Smooth muscle cell (in vitro differentiated cells): ENCODE results near the gene TACC2. TPM values are rescaled to one million over a fixed set of nuclear protein-coding genes. Genes with fewer than 3 reads are reported as not detected.

ENCODE experiments used
- DNase-seq: peaks from one replicate; lab custom pipeline; 2025; ENCODE audit not compliant: unreplicated experiment; lab: John Stamatoyannopoulos, UW
- H2AFZ ChIP-seq: fragments of 200-600 bp; sonication (generic); 2 replicates; pipeline ENCODE4 v1.6.0; 2016; ENCODE audit warnings: antibody characterized with exemption, low read depth, mild to moderate bottlenecking
- H3F3A ChIP-seq: fragments of 200-600 bp; sonication (generic); 2 replicates; pipeline ENCODE4 v1.6.0; 2017; ENCODE audit warnings: antibody characterized with exemption, low read depth
- H3K27ac ChIP-seq: fragments of 200-600 bp; sonication (generic); 2 replicates; pipeline ENCODE4 v1.5.1; 2016; ENCODE audit warnings: low read depth, mild to moderate bottlenecking
- H3K27me3 ChIP-seq: fragments of 200-600 bp; sonication (generic); 2 replicates; pipeline ENCODE4 v1.6.1; 2016; ENCODE audit warnings: low read depth, mild to moderate bottlenecking
- H3K36me3 ChIP-seq: fragments of 200-600 bp; sonication (generic); 2 replicates; pipeline ENCODE4 v1.5.1; 2016; ENCODE audit warnings: low read depth
- H3K4me1 ChIP-seq: fragments of 200-600 bp; sonication (generic); 2 replicates; pipeline ENCODE4 v1.5.1; 2016; ENCODE audit warnings: low read depth
- H3K4me2 ChIP-seq: fragments of 200-600 bp; sonication (generic); 2 replicates; pipeline ENCODE4 v1.6.0; 2016; ENCODE audit warnings: mild to moderate bottlenecking
- H3K4me3 ChIP-seq: fragments of 200-600 bp; sonication (generic); 2 replicates; pipeline ENCODE4 v1.5.1; 2016; ENCODE audit warnings: mild to moderate bottlenecking
- H3K79me2 ChIP-seq: fragments of 200-600 bp; sonication (generic); 2 replicates; pipeline ENCODE4 v1.6.0; 2016; ENCODE audit warnings: low read depth, mild to moderate bottlenecking
- H3K9ac ChIP-seq: fragments of 200-600 bp; sonication (generic); 2 replicates; pipeline ENCODE4 v1.6.0; 2016; ENCODE audit warnings: low read depth
- H3K9me3 ChIP-seq: fragments of 200-600 bp; sonication (generic); replicated peaks from 2 replicates; pipeline ENCODE4 v1.5.1; 2016; ENCODE audit warnings: low read depth
- H4K20me1 ChIP-seq: fragments of 200-600 bp; sonication (generic); 2 replicates; pipeline ENCODE4 v1.6.0; 2016; ENCODE audit warnings: low read depth
- WGBS: methylation state at CpG from one replicate; pipeline ENCODE4 v1.1.7; 2016; ENCODE audit warnings: low lambda C conversion rate; 5-methylcytosine and 5-hydroxymethylcytosine counted together
- polyA plus RNA-seq: library from polyadenylated mRNA; unstranded; fragments of >200 nt; fragmentation: Nextera tagmentation; extraction: Ambion mirVana; gene quantifications from 2 replicates; pipeline ENCODE4 v1.2.1, GENCODE V29; 2016
- total RNA-seq: library from RNA; depleted of rRNA; stranded (reverse); fragments of >200 nt; gene quantifications from 2 replicates; pipeline ENCODE4 v1.2.3, GENCODE V29; 2014
- TF ChIP-seq, protein P1 (sequence below): fragments of 200-600 bp; sonication (generic); IDR thresholded peaks from 2 replicates; pipeline ENCODE4 v1.5.1; 2017; ENCODE audit warnings: borderline replicate concordance, mild to moderate bottlenecking, antibody characterized with exemption; ENCODE audit not compliant: insufficient read depth, poor library complexity, severe bottlenecking

Gene TACC2
- total and polyA plus RNA-seq, 2 experiments from 2014 or later: 2.8 to 7.6 TPM

GRCh38 chr10:122121059-122121458, 132.1 kb downstream of the TACC2 start:
- 95% methylated on average over 5 of the region's 5 CpGs for WGBS
- H3K79me2 ChIP-seq: peaks cover 3% of the 10 kb centered on the region
- H3K27me3 ChIP-seq: no peaks in the 10 kb centered on the region
- no peak overlapping the region for H3K4me3 ChIP-seq
- no peak for DNase-seq
- H4K20me1 ChIP-seq: peaks cover 10% of the 10 kb centered on the region
- H3K4me2 ChIP-seq: no peak overlapping the region
- TF ChIP-seq, protein P1, sequence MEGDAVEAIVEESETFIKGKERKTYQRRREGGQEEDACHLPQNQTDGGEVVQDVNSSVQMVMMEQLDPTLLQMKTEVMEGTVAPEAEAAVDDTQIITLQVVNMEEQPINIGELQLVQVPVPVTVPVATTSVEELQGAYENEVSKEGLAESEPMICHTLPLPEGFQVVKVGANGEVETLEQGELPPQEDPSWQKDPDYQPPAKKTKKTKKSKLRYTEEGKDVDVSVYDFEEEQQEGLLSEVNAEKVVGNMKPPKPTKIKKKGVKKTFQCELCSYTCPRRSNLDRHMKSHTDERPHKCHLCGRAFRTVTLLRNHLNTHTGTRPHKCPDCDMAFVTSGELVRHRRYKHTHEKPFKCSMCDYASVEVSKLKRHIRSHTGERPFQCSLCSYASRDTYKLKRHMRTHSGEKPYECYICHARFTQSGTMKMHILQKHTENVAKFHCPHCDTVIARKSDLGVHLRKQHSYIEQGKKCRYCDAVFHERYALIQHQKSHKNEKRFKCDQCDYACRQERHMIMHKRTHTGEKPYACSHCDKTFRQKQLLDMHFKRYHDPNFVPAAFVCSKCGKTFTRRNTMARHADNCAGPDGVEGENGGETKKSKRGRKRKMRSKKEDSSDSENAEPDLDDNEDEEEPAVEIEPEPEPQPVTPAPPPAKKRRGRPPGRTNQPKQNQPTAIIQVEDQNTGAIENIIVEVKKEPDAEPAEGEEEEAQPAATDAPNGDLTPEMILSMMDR: no peak
- H3K9me3 ChIP-seq: no peaks in the 10 kb centered on the region
- H2AFZ ChIP-seq: no peak overlapping the region
- no peaks in the 10 kb centered on the region for H3K36me3 ChIP-seq
- H3K9ac ChIP-seq: no peak overlapping the region
- H3F3A ChIP-seq: no peaks in the 10 kb centered on the region
- peaks cover 3% of the 10 kb centered on the region for H3K4me1 ChIP-seq
- no peak overlapping the region for H3K27ac ChIP-seq

DNA sequence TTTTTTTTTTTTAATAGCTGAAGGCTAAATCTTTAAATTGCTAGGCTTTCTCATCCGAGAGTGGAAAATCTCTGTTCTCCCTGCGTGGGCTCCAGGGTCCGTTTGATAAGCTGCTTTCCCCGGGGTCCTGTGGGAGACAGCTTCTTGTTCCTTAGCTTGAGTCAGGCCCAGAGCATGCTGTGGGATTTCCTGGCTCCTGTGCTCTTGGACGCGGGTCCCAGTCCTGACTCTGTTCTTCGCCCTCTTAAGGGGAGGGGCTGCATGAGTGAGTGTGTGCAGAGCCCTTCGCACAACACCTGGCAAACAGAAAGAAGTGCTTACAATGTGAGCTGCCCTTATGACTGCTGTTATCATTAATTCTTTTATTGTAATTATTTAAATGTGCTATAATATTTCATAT, 133.5 kb downstream of the TACC2 start:
- DNase-seq: no peak
- WGBS: 41% methylated on average over 8 of the region's 8 CpGs
- Histone ChIP-seq H3K4me2 (no peak overlapping the region), H2AFZ (no peak overlapping the region), H3K27ac (no peak overlapping the region), H3K9me3 (no peaks in the 10 kb centered on the region), H3F3A (peaks cover 8% of the 10 kb centered on the region), H3K27me3 (no peaks in the 10 kb centered on the region), H3K36me3 (no peaks in the 10 kb centered on the region), H3K79me2 (peaks cover 2% of the 10 kb centered on the region), H3K9ac (no peak overlapping the region), H3K4me3 (no peak overlapping the region), H3K4me1 (peaks cover 12% of the 10 kb centered on the region), H4K20me1 (peaks cover 7% of the 10 kb centered on the region)
- TF ChIP-seq, protein P1: no peak

DNA sequence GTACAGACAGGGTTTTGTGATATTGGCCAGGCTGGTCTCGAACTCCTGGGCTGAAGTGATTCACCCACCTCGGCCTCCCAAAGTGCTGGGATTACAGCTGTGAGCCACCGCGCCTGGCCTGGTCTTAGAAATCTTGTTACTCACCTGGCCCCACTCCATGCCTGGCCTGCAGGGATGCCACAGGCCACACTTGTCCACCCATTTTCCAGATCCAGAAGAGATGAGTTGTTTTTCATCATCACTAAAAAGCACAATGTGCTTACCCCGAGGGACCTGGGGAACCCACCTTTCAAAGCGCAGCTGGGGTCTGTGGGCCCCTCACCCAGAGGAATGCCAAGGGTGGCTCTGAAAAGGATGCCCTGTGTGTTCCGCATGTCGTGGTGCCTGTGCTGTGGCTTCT, 134.2 kb downstream of the TACC2 start:
- peaks cover 10% of the 10 kb centered on the region for H4K20me1 ChIP-seq
- no peaks in the 10 kb centered on the region for H3K79me2 ChIP-seq
- WGBS: 81% methylated on average over 8 of the region's 8 CpGs

DNA sequence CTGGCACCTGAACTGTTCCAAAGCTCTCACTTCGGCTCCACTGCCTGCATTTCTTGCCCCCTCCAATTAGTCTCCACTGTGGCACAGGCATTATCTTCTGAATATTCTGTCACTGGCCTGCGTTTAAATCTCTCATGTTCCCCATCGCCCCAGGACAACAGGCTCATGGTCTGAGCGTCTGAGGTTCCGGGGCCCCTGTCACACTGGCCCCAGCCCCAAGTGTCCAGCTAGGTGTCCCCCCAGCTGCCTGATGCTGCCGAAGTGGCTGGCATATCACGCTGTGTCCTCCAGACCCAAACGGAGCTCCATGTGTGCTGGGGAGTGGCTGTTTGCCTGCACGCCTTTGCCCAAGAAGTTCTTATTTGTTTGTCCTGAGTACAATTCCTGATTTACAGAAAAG, 135.4 kb downstream of the TACC2 start:
- TF ChIP-seq, protein P1: no peak
- peaks cover 14% of the 10 kb centered on the region for H3F3A ChIP-seq
- no peaks in the 10 kb centered on the region for H3K36me3 ChIP-seq
- H3K27ac ChIP-seq: no peak overlapping the region
- peaks cover 17% of the 10 kb centered on the region for H4K20me1 ChIP-seq
- H3K4me1 ChIP-seq: peaks cover 24% of the 10 kb centered on the region
- no peaks in the 10 kb centered on the region for H3K9me3 ChIP-seq
- H3K79me2 ChIP-seq: no peaks in the 10 kb centered on the region
- H3K4me2 ChIP-seq: no peak overlapping the region
- no peak overlapping the region for H3K4me3 ChIP-seq
- H2AFZ ChIP-seq: no peak overlapping the region
- no peaks in the 10 kb centered on the region for H3K27me3 ChIP-seq
- DNase-seq: no peak
- 92% methylated on average over 9 of the region's 9 CpGs for WGBS
- no peak overlapping the region for H3K9ac ChIP-seq

More for the DNA sequence above, 134.2 kb downstream of the TACC2 start:
- Histone ChIP-seq H3K9ac (no peak overlapping the region), H3K4me1 (peaks cover 18% of the 10 kb centered on the region), H3K36me3 (no peaks in the 10 kb centered on the region), H3K9me3 (no peaks in the 10 kb centered on the region), H3K27ac (no peak overlapping the region), H3K27me3 (no peaks in the 10 kb centered on the region), H3K4me2 (no peak overlapping the region), H3K4me3 (no peak overlapping the region), H3F3A (peaks cover 9% of the 10 kb centered on the region), H2AFZ (no peak overlapping the region)
- TF ChIP-seq, protein P1: no peak
- DNase-seq: no peak
